ENCODE data around the gene UMODL1. TPM values are rescaled to one million over a fixed set of nuclear protein-coding genes. Genes with fewer than 3 reads are reported as not detected.

Gene UMODL1
- total and polyA plus RNA-seq, 8 donors = 0.10 to 0.69 (median 0.48) TPM; not detected in 1

DNA sequence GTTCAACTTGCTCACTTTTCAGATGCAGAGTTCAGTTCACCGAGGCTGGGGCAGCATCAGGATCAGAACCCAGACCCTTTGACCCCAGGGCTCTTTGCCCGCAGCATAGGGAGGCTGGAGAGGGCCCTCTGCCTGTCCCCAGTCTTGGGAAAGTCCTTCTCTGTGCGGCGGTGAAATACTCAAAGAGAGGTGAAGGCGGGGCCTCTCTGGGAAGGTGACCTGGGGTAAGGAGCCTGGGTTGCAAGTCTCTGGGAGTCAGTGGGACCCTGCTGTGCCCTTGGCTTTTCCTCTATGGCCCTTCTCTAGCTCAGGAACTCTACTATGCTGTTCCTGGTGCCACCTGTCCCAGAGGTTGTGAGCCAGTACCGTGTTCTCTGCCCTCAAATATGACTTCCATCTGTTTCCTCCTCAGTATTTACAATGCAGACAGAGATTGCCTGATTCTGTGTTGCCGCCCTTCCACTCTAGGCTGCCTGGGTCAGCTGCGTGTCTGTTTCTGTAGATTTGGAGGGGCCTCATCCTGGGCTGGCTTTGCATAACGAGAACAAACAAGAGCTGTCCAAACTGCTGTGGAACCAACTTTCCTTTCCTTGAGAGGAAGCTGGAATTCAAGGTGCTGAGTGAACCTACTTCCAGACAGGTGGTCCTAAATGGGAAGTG, 42.2 kb upstream of the UMODL1 start:
- intact Hi-C loops (cut with DNase I) = no loop called here
- no peaks in the 10 kb centered on the region for H3K9me3 ChIP-seq
- no peaks in the 10 kb centered on the region for H3K27me3 ChIP-seq
- H3K27ac ChIP-seq = no peak overlapping the region
- DNase-seq = peak in 1 of 4 donors; percentile 5
- H3K36me3 ChIP-seq = no peaks in the 10 kb centered on the region
- H3K4me3 ChIP-seq = no peak overlapping the region
- ATAC-seq = no peak
- TF ChIP-seq, protein P1, sequence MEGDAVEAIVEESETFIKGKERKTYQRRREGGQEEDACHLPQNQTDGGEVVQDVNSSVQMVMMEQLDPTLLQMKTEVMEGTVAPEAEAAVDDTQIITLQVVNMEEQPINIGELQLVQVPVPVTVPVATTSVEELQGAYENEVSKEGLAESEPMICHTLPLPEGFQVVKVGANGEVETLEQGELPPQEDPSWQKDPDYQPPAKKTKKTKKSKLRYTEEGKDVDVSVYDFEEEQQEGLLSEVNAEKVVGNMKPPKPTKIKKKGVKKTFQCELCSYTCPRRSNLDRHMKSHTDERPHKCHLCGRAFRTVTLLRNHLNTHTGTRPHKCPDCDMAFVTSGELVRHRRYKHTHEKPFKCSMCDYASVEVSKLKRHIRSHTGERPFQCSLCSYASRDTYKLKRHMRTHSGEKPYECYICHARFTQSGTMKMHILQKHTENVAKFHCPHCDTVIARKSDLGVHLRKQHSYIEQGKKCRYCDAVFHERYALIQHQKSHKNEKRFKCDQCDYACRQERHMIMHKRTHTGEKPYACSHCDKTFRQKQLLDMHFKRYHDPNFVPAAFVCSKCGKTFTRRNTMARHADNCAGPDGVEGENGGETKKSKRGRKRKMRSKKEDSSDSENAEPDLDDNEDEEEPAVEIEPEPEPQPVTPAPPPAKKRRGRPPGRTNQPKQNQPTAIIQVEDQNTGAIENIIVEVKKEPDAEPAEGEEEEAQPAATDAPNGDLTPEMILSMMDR (IDR thresholded peaks at IDR 0.05) = no peak
- no peaks in the 10 kb centered on the region for H3K4me1 ChIP-seq

DNA sequence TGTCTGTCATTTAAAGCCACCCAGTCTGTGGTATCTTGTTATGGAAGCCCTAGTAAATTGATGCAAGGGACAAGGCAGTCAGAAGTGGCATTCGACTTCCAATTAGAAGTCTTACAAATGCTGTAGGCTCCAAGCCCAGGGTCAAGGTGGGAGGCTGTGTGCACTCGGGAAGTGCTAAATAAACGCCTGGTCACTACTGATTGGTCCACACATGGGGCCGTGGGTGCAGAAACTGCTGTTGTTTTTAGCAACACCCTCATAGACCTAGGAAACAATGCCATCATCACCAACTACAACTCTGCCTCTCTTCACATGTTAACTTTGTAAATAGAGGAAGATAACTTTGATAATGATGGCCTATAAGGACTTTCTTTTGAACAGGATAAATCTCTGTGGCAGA, 40.8 kb upstream of the UMODL1 start:
- TF ChIP-seq, protein P1 (IDR thresholded peaks at IDR 0.05) = no peak
- Histone ChIP-seq H3K36me3 (no peaks in the 10 kb centered on the region), H3K9me3 (no peaks in the 10 kb centered on the region), H3K27me3 (no peaks in the 10 kb centered on the region), H3K27ac (no peak overlapping the region), H3K4me3 (no peak overlapping the region), H3K4me1 (no peaks in the 10 kb centered on the region)
- DNase-seq = peak in 1 of 4 donors; percentile 19
- ATAC-seq = no peak
- intact Hi-C loops (cut with DNase I) = no loop called here

DNA sequence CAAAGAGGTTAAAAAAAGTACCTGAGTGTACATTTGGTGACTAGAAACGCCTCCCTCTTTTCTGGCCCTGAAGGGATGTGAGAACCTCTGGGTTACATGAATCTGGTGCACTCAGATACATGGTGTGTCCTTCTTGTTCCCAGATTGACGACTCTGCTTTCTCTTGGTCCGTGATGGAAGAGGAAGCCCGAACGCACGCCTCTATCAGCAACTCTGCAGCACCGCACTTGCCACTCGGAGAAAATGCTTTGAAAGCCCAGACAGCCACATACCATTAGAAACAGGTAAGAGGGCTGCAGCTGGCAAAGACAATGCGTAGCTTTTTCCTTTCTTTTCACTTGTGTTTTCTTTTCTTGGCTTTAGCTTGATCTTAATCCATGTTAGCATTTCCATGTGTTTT, 39.9 kb upstream of the UMODL1 start:
- no peak for ATAC-seq
- Histone ChIP-seq H3K36me3 (no peaks in the 10 kb centered on the region), H3K27me3 (no peaks in the 10 kb centered on the region), H3K4me3 (no peak overlapping the region), H3K4me1 (no peaks in the 10 kb centered on the region), H3K9me3 (no peaks in the 10 kb centered on the region), H3K27ac (no peak overlapping the region)
- intact Hi-C loops (cut with DNase I) = no loop called here
- peak in 1 of 4 donors; percentile 21 for DNase-seq
- TF ChIP-seq, protein P1 (IDR thresholded peaks at IDR 0.05) = no peak

DNA sequence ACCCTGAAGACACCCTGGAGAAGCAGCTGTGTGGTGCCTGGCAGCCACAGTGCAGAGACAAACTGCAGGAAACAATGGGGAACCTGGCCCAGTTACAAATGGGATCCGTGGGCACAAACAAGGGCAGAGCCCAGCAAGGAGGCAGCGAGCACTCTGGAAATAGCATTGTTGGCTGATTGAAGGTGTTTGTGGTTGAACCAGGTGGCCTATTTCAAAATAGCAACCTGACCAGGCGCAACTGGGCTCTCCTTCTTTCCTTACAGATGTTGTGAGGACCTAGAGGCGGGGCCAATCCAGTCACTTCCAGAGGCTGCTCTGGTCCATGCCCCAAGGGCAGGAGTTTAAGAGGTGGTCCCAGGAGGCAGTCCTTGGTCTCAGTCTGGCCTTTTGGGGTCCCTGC, 39.3 kb upstream of the UMODL1 start:
- TF ChIP-seq, protein P1 (IDR thresholded peaks at IDR 0.05) = no peak

DNA sequence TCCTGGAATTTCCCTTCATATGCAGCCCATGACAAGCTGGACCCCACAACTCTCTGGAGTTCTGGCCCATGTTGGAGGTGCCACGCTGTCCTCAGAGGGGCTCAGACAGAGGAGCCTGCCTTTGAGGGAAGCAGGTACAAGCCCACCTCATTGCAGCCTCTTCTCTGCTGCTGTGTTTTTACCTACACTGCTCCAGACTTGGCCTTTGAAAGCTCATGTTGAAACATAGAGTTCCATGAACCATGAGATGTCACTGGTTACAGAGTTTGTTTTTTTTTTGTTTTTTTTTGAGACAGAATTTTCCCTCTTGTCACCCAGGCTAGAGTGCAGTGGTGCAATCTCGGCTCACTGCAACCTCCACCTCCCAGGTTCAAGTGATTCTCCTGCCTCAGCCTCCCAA, 38.9 kb upstream of the UMODL1 start:
- DNase-seq = peak in 1 of 4 donors; percentile 17
- Histone ChIP-seq H3K4me1 (no peaks in the 10 kb centered on the region), H3K27me3 (no peaks in the 10 kb centered on the region), H3K27ac (no peak overlapping the region), H3K36me3 (no peaks in the 10 kb centered on the region), H3K4me3 (no peak overlapping the region), H3K9me3 (no peaks in the 10 kb centered on the region)
- intact Hi-C loops (cut with DNase I) = no loop called here
- TF ChIP-seq, protein P1 (IDR thresholded peaks at IDR 0.05) = no peak
- no peak for ATAC-seq

More for the DNA sequence above, 39.3 kb upstream of the UMODL1 start:
- H3K4me1 ChIP-seq = no peaks in the 10 kb centered on the region
- no peak overlapping the region for H3K4me3 ChIP-seq
- no peaks in the 10 kb centered on the region for H3K36me3 ChIP-seq
- H3K9me3 ChIP-seq = no peaks in the 10 kb centered on the region
- H3K27me3 ChIP-seq = no peaks in the 10 kb centered on the region
- DNase-seq (peak in 1 of 4 donors; percentile 11), ATAC-seq (no peak)
- intact Hi-C loops (cut with DNase I) = no loop called here
- no peak overlapping the region for H3K27ac ChIP-seq
